SJSA1 (cell line): ENCODE data around the gene ALPK1. TPM values are rescaled to one million over a fixed set of nuclear protein-coding genes. Genes with fewer than 3 reads are reported as not detected.
"Not testable (repeated sequence)": the region's sequence is repeated elsewhere in the genome, so short reads cannot be mapped to it uniquely, and the experiment has no call there.

Experiments
- DNase-seq, 2 experiments: peaks; one replicate each; pipeline ENCODE4 v3.0.0-alpha.2; 2015 to 2020; ENCODE audit warnings: low spot score in 2 of 2, low read depth in 1 of 2
- H3K27ac ChIP-seq: fragments of 250-450 bp; sonication (Bioruptor Pico); 2 replicates; pipeline ENCODE4 v1.5.1; 2020; ENCODE audit warnings: mild to moderate bottlenecking, moderate library complexity
- H3K27me3 ChIP-seq: fragments of 250-450 bp; sonication (Bioruptor Pico); replicated peaks from 2 replicates; pipeline ENCODE4 v1.5.1; 2020; ENCODE audit warnings: mild to moderate bottlenecking, moderate library complexity
- H3K36me3 ChIP-seq: fragments of 250-450 bp; sonication (Bioruptor Pico); 2 replicates; pipeline ENCODE4 v1.5.1; 2020; ENCODE audit warnings: mild to moderate bottlenecking
- H3K4me1 ChIP-seq: fragments of 250-450 bp; sonication (Bioruptor Pico); replicated peaks from 2 replicates; pipeline ENCODE4 v1.6.1; 2021; ENCODE audit warnings: mild to moderate bottlenecking
- H3K4me3 ChIP-seq: fragments of 250-450 bp; sonication (Bioruptor Pico); 2 replicates; pipeline ENCODE4 v1.5.1; 2020; ENCODE audit warnings: mild to moderate bottlenecking
- H3K9me3 ChIP-seq: fragments of 250-450 bp; sonication (Bioruptor Pico); replicated peaks from 2 replicates; pipeline ENCODE4 v1.5.1; 2020; ENCODE audit warnings: mild to moderate bottlenecking
- total RNA-seq: library from RNA; depleted of rRNA; stranded (reverse); fragments of >200 nt; shearing (Covaris generic); gene quantifications from 2 replicates; pipeline ENCODE4 v1.2.3, GENCODE V29; 2014

The ALPK1 gene
- total RNA-seq, 1 experiment from 2014 or later: 9.6 TPM

DNA sequence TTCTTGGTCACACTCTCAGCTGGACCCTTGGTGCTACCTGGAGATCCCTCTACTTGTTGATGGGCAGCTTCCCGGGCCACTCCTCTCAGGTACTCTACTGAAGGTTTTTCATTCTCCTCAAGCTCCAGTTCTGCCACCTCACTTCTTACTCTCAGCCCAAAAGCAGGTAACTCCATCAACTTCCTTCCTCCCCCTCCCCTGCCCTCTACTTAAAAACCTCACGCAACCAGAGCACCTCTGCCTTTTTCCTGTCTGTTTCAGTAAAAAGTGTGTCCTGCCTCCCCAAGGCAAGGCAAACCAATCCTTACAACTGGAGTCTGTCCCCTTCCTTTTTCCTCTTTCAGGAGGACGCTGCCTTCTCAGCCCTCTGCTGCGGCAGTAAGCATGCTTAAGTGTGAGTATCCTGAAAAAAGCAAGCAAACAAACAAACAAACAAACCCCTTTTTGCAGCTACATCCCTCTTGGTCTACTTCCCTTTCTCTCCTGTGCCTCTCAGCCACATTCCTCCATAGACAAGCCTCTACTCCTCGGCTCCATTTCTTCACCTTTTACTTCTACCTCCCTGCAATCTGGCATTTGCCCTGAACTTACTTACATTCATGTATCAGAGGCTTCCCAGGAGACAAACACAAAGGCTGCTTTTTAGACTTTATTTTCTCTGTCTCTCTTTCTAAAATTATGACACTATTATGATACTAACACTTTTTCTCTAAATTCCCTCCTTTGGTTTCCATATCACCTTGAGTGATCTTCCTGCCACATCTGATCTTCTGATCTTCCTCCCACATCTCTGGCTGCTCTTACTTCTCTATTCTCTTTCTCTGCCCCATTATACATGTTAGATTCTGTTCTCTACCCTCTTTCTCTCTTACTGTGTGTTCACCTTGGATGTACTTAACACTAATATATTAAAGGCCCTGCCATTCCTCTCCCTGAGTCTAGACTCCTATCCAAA, 5.4 kb downstream of the ALPK1 start:
- Histone ChIP-seq H3K4me1 (no peaks in the 10 kb centered on the region), H3K4me3 (no peak overlapping the region), H3K36me3 (peaks cover 3% of the 10 kb centered on the region; the same call in 1 of the 2 replicates), H3K27me3 (no peaks in the 10 kb centered on the region), H3K27ac (no peak overlapping the region), H3K9me3 (no peaks in the 10 kb centered on the region)
- no peak for DNase-seq

DNA sequence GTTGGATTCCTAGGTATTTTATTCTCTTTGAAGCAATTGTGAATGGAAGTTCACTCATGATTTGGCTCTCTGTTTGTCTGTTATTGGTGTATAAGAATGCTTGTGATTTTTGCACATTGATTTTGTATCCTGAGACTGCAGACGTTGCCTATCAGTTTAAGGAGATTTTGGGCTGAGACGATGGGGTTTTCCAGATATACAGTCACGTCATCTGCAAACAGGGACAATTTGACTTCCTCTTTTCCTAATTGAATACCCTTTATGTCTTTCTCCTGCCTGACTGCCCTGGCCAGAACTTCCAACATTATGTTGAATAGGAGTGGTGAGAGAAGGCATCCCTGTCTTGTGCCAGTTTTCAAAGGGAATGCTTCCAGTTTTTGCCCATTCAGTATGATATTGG, 8.3 kb downstream of the ALPK1 start:
- not testable (repeated sequence) for H3K4me3 ChIP-seq, H3K27me3 ChIP-seq, H3K9me3 ChIP-seq, H3K4me1 ChIP-seq, DNase-seq, H3K27ac ChIP-seq, H3K36me3 ChIP-seq

DNA sequence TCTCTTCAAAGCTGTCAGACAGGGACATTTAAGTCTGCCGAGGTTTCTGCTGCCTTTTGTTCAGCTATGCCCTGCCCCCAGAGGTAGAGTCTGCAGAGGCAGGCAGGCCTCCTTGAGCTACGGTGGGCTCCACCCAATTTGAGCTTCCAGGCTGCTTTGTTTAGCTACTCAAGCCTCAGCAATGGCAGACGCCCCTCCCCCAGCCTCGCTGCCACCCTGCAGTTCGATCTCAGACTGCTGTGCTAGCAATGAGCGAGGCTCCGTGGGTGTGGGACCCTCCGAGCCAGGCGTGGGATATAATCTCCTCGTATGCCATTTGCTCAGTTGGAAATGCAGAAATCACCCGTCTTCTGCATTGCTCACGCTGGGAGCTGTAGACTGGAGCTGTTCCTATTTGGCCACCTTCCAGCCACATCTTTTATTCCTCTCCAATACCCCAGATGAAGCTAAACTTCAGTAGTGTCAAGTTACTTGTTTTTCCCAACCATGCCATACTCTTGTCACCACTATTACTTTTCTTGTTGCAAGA, 12.2 kb downstream of the ALPK1 start:
- H3K9me3 ChIP-seq, DNase-seq: not testable (repeated sequence)

DNA sequence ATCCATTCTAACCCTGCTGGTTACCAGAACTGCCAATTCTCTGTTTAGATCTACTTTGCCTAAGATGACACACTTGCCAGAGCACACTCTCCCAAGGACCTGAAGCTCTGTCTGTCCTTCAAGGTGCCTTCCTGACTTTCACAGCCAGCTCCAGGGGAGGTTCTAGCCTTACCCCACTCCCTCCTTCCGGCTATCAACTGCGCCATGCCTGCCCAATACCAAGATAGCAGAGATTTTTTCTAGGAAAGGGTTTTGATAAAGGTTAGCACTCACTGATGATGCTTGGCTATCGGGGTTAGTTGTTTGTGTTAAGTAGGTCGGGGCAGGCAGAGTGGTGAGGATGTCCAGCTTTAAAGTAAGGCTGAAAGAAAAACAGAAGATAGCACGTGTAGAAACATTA, 14.3 kb downstream of the ALPK1 start:
- DNase-seq: no peak
- H3K27ac ChIP-seq: no peak overlapping the region
- no peak overlapping the region for H3K4me3 ChIP-seq

More for the DNA sequence above, 12.2 kb downstream of the ALPK1 start:
- H3K4me1 ChIP-seq, H3K4me3 ChIP-seq, H3K27me3 ChIP-seq, H3K27ac ChIP-seq, H3K36me3 ChIP-seq: not testable (repeated sequence)

DNA sequence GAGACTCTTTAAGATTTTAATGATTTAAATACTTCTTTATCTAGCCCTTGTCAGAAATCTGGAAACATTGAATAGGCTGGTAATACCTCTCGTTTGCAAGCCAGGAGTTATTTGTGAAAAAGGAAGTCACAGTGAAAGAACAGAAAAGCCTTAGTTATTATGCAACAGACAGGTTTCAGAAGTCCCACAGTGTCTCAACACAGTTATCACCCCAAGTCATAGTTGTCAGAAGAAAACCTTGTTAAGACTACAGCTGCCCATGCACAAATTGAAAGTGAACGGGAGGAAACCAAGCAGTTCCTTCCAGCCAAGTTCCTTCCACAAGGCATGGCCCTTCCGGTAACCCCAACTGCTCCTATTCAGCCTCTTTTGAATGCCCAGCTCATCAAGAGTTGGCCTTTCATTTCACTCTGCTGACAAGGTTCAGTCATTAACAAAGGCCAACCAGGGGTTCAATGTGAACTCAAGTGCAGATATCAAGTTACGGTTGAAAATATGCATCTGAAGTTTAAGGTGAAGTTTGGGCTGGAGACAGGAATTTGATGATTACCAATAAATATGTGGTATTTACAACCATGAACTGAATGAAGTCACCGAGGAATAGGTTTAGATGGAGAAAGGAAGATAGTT, 15.6 kb downstream of the ALPK1 start:
- Histone ChIP-seq H3K9me3 (no peaks in the 10 kb centered on the region), H3K4me3 (no peak overlapping the region), H3K27me3 (no peaks in the 10 kb centered on the region), H3K4me1 (no peaks in the 10 kb centered on the region), H3K36me3 (no peaks in the 10 kb centered on the region), H3K27ac (no peak overlapping the region)
- no peak for DNase-seq

More for the DNA sequence above, 14.3 kb downstream of the ALPK1 start:
- H3K9me3 ChIP-seq: no peaks in the 10 kb centered on the region
- H3K4me1 ChIP-seq: no peaks in the 10 kb centered on the region
- H3K27me3 ChIP-seq: no peaks in the 10 kb centered on the region
- no peaks in the 10 kb centered on the region for H3K36me3 ChIP-seq

DNA sequence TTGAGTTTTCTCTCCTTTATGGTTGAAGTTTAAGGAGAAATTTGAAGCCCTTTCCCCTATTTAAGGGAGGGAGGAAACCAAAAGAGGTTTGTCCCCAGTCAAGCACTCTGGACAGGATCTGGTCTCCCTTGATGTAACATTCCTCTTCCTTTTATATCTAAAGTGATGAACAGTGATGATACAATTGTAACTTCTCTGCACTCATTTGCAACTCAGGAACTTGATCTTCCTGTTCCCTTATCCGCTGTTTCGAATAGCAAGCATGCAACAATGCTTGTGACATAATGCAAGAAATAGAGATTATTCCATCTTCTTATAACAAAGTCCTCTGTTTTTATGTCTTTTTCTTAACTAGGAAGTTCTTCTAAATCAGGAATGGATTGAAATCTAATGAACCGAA, 18.3 kb downstream of the ALPK1 start:
- no peak overlapping the region for H3K27ac ChIP-seq
- no peaks in the 10 kb centered on the region for H3K9me3 ChIP-seq
- DNase-seq: no peak
- H3K4me3 ChIP-seq: no peak overlapping the region
- H3K36me3 ChIP-seq: no peaks in the 10 kb centered on the region
- no peaks in the 10 kb centered on the region for H3K4me1 ChIP-seq
- no peaks in the 10 kb centered on the region for H3K27me3 ChIP-seq

DNA sequence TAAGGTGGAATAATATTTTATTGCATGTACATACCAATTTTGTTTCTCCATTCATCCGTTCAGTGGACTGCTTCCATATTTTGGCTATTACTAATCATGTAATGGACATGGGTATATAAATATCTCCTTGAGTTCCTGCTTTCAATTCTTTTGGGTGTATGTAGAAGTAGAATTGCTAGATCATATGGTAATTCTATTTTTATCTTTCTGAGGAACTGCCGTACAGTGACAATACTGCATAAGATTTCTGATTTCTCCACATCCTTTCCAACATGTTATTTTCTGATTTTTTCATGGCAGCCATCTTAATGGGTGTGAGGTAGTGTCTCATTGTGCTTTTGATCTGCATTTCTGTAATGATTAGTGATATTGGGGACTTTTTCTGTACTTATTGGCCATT, 19.2 kb downstream of the ALPK1 start:
- no peak for DNase-seq
- H3K36me3 ChIP-seq: no peaks in the 10 kb centered on the region
- no peak overlapping the region for H3K4me3 ChIP-seq
- no peaks in the 10 kb centered on the region for H3K4me1 ChIP-seq
- no peaks in the 10 kb centered on the region for H3K9me3 ChIP-seq
- no peaks in the 10 kb centered on the region for H3K27me3 ChIP-seq
- no peak overlapping the region for H3K27ac ChIP-seq

DNA sequence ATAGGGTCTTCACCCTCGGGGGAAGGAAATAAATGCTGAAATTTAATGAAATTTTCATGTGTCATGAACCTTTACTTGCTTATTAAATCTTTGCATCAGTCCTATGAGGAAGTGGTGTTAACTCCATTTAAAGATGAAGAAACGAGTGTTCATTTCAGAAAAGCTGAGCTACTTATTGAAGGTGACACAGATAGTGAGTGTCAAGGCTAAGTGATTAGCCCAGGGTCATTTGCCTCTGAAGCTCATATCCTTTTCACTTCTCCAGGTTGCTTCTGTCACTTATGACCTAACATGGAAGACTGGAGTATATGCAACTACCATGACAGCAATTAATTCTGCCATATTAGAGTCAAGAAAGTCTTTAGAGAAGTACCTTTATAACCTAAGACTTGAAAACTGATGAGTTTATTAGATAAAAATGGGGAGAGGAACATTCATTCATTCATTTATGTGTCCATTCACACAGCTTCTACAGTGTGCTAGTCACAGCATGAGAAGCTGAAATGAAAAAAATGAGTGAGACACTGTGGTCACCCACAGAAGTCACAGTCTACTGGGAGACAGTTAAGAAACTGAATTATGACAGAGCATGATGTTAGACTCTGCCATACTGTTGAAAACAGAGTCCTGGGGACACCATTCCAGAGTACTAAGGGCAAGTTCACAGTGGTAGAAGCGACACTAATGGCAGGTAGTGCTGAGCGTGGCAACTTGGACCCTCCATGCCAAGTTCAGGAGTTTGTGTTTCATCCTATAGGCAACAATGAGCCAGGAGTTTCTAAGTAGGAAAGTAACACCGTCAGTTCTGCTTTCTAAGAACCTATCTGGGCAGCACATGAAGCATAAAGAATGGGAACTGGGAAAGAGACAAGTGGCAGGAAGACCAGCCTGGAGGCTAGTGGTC, 21.3 kb downstream of the ALPK1 start:
- Histone ChIP-seq H3K4me1 (no peaks in the 10 kb centered on the region), H3K27me3 (no peaks in the 10 kb centered on the region), H3K27ac (no peak overlapping the region), H3K9me3 (no peaks in the 10 kb centered on the region), H3K36me3 (no peaks in the 10 kb centered on the region), H3K4me3 (no peak overlapping the region)
- no peak for DNase-seq

DNA sequence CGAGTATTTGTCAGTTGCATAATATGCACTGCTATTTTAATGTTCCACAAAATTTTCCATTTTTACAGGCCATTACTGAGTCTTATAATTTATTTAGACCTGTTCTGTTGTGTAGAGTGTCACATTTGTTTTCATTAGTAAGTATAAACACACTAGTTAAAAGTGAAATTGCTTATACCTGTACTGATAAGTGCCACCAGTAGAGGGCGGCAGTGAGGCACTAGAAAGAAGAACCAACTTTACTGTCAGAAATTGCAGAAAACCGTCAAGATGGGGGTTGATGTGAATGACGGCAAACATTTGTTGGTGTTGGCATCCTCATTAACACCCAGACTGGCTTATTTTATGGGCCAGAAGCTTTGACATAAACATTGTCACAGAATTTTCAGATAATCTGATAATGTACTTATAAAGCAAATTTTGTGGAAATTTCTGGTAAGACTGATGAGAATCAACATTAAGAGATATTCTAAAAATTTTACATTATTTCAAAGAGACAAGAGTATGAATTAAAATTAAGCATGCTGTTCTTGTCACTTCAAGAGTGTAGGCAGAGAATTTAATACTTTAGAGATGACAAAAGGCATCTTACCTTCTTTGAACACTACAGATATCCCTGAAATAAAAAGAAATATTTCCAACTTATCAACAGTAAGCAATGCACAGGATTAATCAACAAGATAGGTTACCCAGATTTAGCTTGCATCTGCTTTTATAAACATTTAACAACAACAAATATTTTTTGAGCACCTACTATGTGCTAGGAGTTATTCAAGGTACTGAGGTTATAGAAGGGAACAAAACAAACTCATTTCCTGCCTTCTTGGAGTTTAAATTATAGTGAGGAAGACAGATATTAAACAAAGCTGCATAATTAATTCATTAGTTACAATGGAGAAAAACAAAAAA, 24.9 kb downstream of the ALPK1 start:
- DNase-seq: peak; percentile 55 to 66
- Histone ChIP-seq H3K27ac (no peak overlapping the region), H3K9me3 (no peaks in the 10 kb centered on the region), H3K4me1 (no peaks in the 10 kb centered on the region), H3K4me3 (no peak overlapping the region), H3K27me3 (no peaks in the 10 kb centered on the region), H3K36me3 (0 out of 2 replicates have a peak, but pooled peaks cover under 1% of the 10 kb centered on the region)

DNA sequence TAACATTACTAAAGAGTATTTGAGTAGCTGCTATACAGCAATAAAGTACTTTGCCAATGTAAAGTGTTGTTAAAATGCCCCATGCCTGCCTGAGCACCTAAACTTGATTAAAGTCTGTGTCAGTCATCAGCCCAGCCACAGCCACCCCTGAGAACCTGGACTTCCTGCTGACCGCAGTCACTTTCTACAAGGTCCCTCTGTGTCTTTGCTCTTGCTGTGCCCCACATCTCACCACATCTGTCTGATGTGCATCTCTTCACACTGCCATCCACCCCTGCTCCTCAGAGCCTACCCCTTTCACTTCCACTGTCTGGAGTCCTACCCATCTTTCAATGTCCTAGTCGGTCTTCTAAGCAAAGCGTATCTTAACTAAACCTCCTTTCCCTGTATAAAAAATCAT, 25.7 kb downstream of the ALPK1 start:
- DNase-seq: no peak
- Histone ChIP-seq H3K4me3 (no peak overlapping the region), H3K27ac (no peak overlapping the region), H3K36me3 (0 out of 2 replicates have a peak, but pooled peaks cover 3% of the 10 kb centered on the region), H3K4me1 (no peaks in the 10 kb centered on the region), H3K9me3 (no peaks in the 10 kb centered on the region), H3K27me3 (no peaks in the 10 kb centered on the region)

DNA sequence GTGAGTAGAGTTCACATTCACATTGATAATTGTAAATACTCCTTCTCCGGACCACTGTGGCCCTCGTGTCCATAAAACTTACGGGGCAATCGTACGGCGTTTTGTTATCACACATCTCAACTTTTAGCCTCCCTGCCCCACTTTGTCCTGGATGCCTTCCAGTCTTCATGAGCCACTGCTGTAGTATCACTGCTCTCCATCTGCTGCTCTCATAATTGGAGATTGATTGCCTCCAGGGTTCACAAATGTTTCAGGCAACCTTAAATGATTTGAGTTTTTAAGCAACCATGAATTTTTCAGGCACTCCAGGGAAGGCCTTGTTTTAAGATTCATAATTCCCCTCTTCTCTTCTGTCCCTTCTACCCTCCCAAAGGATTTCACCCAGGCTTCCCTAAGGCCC, 28.4 kb downstream of the ALPK1 start:
- Histone ChIP-seq H3K4me1 (no peaks in the 10 kb centered on the region), H3K27ac (no peak overlapping the region), H3K9me3 (no peaks in the 10 kb centered on the region), H3K36me3 (0 out of 2 replicates have a peak, but pooled peaks cover 3% of the 10 kb centered on the region), H3K4me3 (no peak overlapping the region), H3K27me3 (no peaks in the 10 kb centered on the region)
- no peak for DNase-seq

DNA sequence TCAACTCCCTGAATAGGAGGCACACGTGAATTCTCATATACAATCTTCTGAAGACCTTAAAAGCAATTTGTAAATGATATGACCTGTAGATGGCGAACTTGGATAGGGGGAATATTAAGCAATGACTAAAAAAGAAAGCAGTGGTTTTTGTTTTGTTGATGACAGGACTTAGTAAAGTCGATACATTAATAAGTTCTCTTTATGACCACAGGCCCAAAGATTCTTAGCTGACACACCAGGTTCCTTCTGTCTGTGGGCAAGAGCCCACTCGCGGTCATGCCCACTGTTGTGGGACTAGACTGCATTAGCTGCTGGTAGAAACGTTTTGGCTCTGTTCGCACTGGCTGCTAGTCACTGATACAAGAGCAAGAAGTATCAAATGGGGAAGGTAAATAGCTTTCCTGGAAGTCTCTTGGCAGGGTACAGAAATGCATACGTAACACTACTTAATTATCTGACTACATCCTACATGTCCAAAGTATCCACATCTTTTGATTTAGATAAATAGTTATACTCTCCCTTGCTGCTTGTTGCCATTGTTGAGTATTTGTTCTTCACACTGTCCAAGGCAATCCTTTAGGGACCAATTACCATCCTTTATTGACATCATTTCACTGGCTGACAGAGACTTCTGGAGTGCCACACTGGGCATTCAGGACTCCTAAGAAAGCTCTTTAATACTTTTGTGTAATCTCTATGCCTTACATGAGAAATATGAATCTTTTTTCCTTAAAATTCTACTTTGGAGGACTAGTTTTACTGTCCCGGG, 31.0 kb downstream of the ALPK1 start:
- H3K9me3 ChIP-seq: no peaks in the 10 kb centered on the region
- H3K27ac ChIP-seq: no peak overlapping the region
- peak in 1 of 2 experiments; percentile 38 for DNase-seq
- H3K36me3 ChIP-seq: 0 out of 2 replicates have a peak, but pooled peaks cover 3% of the 10 kb centered on the region
- H3K4me1 ChIP-seq: no peaks in the 10 kb centered on the region
- H3K27me3 ChIP-seq: no peaks in the 10 kb centered on the region
- H3K4me3 ChIP-seq: no peak overlapping the region
